Upper lobe of left lung (tissue), 4 donors: ENCODE results near the gene UBAC2.

Experiments
- CTCF ChIP-seq, 6 experiments: fragments of 450-650 bp in 4 of 6; fragments of 200-600 bp in 2 of 6; sonication (generic) in 2 of 6; IDR thresholded peaks; one replicate each; pipeline ENCODE4 v1.5.1; 2016 to 2019; ENCODE audit warnings: antibody characterized with exemption in 6 of 6
- EP300 ChIP-seq, 4 donors: sonication (generic); formaldehyde crosslinking; IDR thresholded peaks; one replicate each; pipeline ENCODE4 v1.5.1; 2017; ENCODE audit warnings: antibody characterized with exemption in 4 of 4, control low read depth in 2 of 4

- TF ChIP-seq EP300 (IDR thresholded peaks at IDR 0.05) (no peak), CTCF (IDR thresholded peaks at IDR 0.05) (no peak)
Measured at GRCh38 chr13:99301913-99302636, 101.4 kb downstream of the UBAC2 start.
